ENCODE measurements around the gene ATRN.

The ATRN gene

DNA sequence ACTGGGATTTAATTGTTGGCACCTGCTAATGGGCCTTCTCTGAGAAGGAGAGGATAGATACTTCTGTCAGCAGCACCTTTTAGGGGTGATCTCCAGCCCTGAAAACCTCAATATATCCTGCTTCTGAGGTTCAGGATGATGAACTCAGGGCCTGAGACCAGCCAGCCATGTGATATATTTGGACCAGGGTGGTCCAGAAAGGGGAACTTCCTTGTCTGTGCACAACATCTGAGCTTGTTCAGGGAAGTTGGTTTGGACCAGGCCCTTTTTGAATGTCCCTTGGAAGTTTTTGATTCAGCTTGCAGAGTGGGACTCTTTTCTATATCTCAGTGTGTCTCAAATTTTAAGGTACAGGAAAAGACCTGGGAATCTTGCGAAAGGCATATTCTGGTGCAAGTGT is 106.5 kb downstream of the ATRN start:
- DNase-seq (ENCODE audit: low read depth, low spot score): no peak
- ChIA-PET CTCF (interaction anchor here (1.3 to 9.3 kb wide), 2 partner anchors 14 to 95 kb away, joined by 3 to 68 read pairs; no protein-coding TSS in a partner anchor), POLR2A (no interaction called here)
- H3K4me3 ChIP-seq (ENCODE audit: low read depth, low read length): no peak overlapping the region
- TF ChIP-seq, protein P1, sequence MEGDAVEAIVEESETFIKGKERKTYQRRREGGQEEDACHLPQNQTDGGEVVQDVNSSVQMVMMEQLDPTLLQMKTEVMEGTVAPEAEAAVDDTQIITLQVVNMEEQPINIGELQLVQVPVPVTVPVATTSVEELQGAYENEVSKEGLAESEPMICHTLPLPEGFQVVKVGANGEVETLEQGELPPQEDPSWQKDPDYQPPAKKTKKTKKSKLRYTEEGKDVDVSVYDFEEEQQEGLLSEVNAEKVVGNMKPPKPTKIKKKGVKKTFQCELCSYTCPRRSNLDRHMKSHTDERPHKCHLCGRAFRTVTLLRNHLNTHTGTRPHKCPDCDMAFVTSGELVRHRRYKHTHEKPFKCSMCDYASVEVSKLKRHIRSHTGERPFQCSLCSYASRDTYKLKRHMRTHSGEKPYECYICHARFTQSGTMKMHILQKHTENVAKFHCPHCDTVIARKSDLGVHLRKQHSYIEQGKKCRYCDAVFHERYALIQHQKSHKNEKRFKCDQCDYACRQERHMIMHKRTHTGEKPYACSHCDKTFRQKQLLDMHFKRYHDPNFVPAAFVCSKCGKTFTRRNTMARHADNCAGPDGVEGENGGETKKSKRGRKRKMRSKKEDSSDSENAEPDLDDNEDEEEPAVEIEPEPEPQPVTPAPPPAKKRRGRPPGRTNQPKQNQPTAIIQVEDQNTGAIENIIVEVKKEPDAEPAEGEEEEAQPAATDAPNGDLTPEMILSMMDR (IDR thresholded peaks at IDR 0.05; ENCODE audit: insufficient read depth, low read length, missing control alignments): no peak

DNA sequence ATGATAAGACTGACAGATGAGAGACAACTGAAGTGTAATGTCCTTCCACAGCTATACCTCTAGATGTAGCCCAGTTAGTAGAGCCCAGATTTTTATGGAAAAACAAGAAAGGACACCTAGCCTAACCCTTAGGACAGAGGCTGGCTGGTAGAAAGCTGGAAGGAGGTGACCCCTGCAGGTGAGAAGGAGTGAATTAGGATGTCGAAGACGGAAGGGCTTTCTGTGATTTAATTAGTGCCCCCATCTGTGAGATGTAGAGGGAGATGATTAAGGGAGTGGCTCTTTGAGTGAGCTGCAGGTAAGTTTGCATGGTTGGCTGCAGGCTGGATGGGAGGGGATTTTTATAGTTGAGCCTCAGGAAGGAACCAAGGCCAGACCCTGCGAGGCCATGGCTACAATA is 109.6 kb downstream of the ATRN start:
- POLR2A ChIA-PET: interaction anchor here (0.6 kb wide), 1 partner anchor 79 kb away, joined by 3 read pairs; no protein-coding TSS in a partner anchor
- no peak for DNase-seq (ENCODE audit: low read depth, low spot score)
- TF ChIP-seq, protein P1 (IDR thresholded peaks at IDR 0.05; ENCODE audit: insufficient read depth, low read length, missing control alignments): no peak
- CTCF ChIA-PET: interaction anchor here (9.3 kb wide), 1 partner anchor 17 kb away, joined by 68 read pairs; no protein-coding TSS in a partner anchor
- no peak overlapping the region for H3K4me3 ChIP-seq (ENCODE audit: low read depth, low read length)

DNA sequence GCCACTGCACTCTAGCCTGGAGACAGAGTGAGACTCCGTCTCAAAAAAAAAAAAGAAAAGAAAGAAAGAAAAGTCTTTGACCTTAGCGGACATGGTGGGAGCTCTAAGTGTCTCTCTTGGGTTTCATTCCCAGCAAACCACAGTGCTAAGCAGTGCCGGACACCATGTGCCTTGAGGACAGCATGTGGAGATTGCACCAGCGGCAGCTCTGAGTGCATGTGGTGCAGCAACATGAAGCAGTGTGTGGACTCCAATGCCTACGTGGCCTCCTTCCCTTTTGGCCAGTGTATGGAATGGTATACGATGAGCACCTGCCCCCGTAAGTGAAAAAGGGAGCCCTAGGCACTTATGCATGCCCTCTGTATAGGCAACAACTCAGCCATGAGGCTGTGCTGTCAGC is 112.9 kb downstream of the ATRN start:
- DNase-seq (ENCODE audit: low read depth, low spot score): no peak
- H3K4me3 ChIP-seq (ENCODE audit: low read depth, low read length): no peak overlapping the region
- ChIA-PET POLR2A (no interaction called here), CTCF (no interaction called here)
- TF ChIP-seq, protein P1 (IDR thresholded peaks at IDR 0.05; ENCODE audit: insufficient read depth, low read length, missing control alignments): no peak

DNA sequence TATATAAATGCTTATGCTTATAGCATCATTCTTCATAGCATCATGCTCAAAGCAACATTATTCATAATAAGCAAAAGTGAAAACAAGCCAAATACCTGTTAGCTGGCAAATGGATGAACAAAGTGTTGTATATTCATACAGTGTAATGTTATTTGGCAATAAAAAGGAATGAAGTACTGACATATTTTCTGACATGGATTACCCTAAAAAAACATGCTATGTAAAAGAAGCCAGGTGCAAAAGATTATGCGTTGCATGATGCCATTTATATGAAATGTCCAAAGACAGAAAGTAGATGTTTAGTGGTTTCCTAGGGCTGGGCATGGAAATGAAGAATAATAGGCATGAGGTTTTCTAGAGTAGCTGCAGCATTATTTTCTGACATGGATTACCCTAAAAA is 115.3 kb downstream of the ATRN start:
- ChIA-PET CTCF (no interaction called here), POLR2A (no interaction called here)
- DNase-seq (ENCODE audit: low read depth, low spot score): no peak
- TF ChIP-seq, protein P1 (IDR thresholded peaks at IDR 0.05; ENCODE audit: insufficient read depth, low read length, missing control alignments): no peak
- H3K4me3 ChIP-seq (ENCODE audit: low read depth, low read length): no peak overlapping the region

DNA sequence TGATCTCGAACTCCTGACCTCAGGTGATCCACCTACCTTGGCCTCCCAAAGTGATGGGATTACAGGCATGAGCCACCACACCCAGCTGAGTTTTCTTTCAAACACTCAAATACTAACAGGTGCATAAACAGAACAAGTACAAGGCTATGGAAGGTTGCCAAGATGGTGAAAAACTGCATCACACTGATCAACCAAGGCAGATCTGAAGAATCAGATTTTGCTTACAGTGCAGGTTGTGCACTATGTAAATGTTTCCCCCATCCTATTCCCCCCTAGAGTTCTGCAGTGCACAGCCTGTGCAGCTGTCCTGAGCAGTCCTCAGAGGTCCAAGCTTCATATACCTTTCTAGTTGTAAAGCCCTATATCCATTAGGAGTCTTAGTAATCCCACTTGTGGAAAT is 119.3 kb downstream of the ATRN start:
- DNase-seq (ENCODE audit: low read depth, low spot score): no peak
- H3K4me3 ChIP-seq (ENCODE audit: low read depth, low read length): no peak overlapping the region
- TF ChIP-seq, protein P1 (IDR thresholded peaks at IDR 0.05; ENCODE audit: insufficient read depth, low read length, missing control alignments): no peak
- ChIA-PET POLR2A (interaction anchor here (0.7 kb wide), 1 partner anchor 81 kb away, joined by 3 read pairs; no protein-coding TSS in a partner anchor), CTCF (interaction anchor here (0.7 to 2.1 kb wide), 3 partner anchors 20 to 229 kb away, joined by 3 to 7 read pairs (median 3); no protein-coding TSS in a partner anchor)

DNA sequence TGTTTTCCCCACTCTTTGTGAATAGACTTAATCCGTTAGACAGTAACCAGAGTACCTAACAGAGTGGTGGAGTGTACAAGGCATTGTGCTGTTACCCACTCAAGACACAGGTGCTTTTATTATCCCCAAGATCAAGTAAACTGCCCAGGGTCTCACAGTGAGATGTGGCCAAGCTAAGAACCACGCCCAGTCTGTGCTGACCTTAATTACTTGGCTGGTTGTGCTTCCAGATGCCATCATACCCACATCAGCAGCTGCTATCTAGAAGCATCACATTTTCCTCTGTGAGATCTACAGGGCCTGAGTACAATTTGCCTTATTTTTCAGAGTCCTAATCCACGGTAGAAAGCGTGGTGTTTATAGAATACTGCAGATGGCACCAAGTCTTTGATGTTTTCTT is 122.1 kb downstream of the ATRN start:
- DNase-seq (ENCODE audit: low read depth, low spot score): no peak
- ChIA-PET CTCF (no interaction called here), POLR2A (no interaction called here)
- TF ChIP-seq, protein P1 (IDR thresholded peaks at IDR 0.05; ENCODE audit: insufficient read depth, low read length, missing control alignments): no peak
- no peak overlapping the region for H3K4me3 ChIP-seq (ENCODE audit: low read depth, low read length)
